ENCODE data around the gene PLA2G4C. TPM values are rescaled to one million over a fixed set of nuclear protein-coding genes. Genes with fewer than 3 reads are reported as not detected.

PLA2G4C gene
- total RNA-seq, 4 donors from 2014 or later, result 3.8 to 15.6 (median 9.7) TPM

DNA sequence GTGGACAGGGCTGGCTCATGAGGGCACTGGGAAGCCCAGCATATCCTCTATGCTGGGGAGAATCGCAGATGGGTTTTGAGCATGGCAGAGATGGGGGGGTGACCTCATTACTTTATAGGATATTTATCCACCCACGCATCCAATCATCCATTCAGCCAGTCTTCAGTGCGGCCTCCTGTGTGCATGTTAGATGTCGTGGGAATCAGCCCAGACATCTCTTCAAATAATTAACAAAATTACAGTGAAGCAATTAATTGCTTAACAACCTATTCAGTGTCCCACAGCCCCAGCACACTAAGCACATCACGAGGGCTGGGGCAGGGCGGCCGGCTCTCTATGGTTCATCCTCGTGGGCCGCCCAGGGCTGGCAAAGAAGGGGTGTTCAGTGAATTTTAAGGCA is 38.0 kb upstream of the PLA2G4C start:
- no peak for ATAC-seq
- Histone ChIP-seq H3K36me3 (peaks cover 0 to 35% of the 10 kb centered on the region in 2 donors), H3K27me3 (no peaks in the 10 kb centered on the region), H3K4me1 (peaks cover 0 to 20% (median 0%) of the 10 kb centered on the region in 3 donors), H3K9me3 (no peaks in the 10 kb centered on the region), H3K4me3 (no peak overlapping the region), H3K27ac (peak overlapping the region in 1 of 4 donors; percentile 64)
- no peak for TF ChIP-seq POLR2AphosphoS5 (IDR thresholded peaks at IDR 0.05)
- no peak for TF ChIP-seq POLR2A (IDR thresholded peaks at IDR 0.05)
- TF ChIP-seq, protein P1, sequence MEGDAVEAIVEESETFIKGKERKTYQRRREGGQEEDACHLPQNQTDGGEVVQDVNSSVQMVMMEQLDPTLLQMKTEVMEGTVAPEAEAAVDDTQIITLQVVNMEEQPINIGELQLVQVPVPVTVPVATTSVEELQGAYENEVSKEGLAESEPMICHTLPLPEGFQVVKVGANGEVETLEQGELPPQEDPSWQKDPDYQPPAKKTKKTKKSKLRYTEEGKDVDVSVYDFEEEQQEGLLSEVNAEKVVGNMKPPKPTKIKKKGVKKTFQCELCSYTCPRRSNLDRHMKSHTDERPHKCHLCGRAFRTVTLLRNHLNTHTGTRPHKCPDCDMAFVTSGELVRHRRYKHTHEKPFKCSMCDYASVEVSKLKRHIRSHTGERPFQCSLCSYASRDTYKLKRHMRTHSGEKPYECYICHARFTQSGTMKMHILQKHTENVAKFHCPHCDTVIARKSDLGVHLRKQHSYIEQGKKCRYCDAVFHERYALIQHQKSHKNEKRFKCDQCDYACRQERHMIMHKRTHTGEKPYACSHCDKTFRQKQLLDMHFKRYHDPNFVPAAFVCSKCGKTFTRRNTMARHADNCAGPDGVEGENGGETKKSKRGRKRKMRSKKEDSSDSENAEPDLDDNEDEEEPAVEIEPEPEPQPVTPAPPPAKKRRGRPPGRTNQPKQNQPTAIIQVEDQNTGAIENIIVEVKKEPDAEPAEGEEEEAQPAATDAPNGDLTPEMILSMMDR (IDR thresholded peaks at IDR 0.05), result no peak
- no peak for TF ChIP-seq EP300 (IDR thresholded peaks at IDR 0.05)
- WGBS, 2 donors (ENCODE audit: low coverage in 1 of 2), result 71% methylated on average over 1 of the region's 9 CpGs; no CpG with 5 or more reads in 1 of the 2 donors

DNA sequence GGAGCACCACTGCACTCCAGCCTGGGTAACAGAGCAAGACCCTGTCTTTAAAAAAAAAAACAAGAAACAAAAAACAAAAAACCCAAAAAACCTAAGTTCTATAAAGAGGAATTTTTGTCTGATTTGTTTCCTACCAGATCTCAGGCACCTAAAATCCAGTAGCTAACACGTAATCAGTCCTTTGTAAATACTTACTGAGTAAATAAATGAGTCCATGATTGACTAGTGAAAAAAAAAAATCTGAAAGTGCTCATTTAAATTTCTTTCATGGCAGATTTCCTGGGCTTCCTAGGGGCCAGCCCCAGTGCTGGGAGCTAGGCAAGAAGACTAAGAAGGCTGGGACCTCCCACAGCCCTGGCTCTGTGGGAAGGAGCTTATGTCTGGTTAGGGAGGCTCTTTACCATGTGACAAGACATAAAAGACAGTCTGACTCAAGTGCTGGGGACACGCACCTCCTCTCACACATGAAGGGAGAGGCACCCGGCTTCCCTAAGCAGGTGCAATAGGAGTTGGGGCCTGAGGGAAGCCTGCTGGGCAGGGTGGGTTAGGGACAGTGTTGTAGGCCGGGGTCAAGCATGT is 37.1 kb upstream of the PLA2G4C start:
- peaks cover 0 to 44% of the 10 kb centered on the region in 2 donors for H3K36me3 ChIP-seq

DNA sequence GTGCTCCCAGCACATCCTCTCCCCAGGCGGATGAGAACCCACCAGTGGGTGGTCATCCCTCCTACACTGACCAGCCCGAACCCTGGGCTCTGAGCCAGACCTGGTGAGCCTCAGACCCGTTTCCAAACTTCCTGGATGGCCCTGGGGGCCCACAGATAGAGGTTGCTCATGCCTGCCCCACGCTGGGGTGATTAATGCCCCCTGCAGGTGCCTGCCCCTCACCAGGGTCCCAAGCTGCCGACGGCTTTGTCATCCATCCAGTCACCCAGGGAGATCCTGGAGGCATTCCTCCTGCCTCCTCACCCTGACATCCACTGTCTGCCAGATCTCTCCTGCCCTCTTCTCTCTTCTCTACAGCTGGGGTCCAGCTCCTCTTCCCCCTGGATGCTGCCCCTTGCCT is 28.4 kb upstream of the PLA2G4C start:
- TF ChIP-seq POLR2AphosphoS5 (IDR thresholded peaks at IDR 0.05) (no peak), EP300 (IDR thresholded peaks at IDR 0.05) (no peak), POLR2A (IDR thresholded peaks at IDR 0.05) (no peak)
- TF ChIP-seq, protein P1 (IDR thresholded peaks at IDR 0.05), result no peak
- Histone ChIP-seq H3K4me1 (no peaks in the 10 kb centered on the region), H3K36me3 (peaks cover 0 to 29% of the 10 kb centered on the region in 2 donors), H3K4me3 (no peak overlapping the region), H3K27me3 (no peaks in the 10 kb centered on the region), H3K9me3 (no peaks in the 10 kb centered on the region), H3K27ac (no peak overlapping the region)
- 93% methylated on average over 3 of the region's 6 CpGs; no CpG with 5 or more reads in 1 of the 2 donors for WGBS, 2 donors (ENCODE audit: low coverage in 1 of 2)
- ATAC-seq, result no peak

More for the DNA sequence above, 37.1 kb upstream of the PLA2G4C start:
- H3K27ac ChIP-seq, result no peak overlapping the region
- H3K9me3 ChIP-seq, result no peaks in the 10 kb centered on the region
- H3K4me1 ChIP-seq, result peaks cover 0 to 20% (median 0%) of the 10 kb centered on the region in 3 donors
- no peak for ATAC-seq
- no peaks in the 10 kb centered on the region for H3K27me3 ChIP-seq
- 69 to 100% methylated on average over 1 to 3 of the region's 4 CpGs for WGBS, 2 donors (ENCODE audit: low coverage in 1 of 2)
- no peak for TF ChIP-seq EP300 (IDR thresholded peaks at IDR 0.05)
- no peak for TF ChIP-seq POLR2AphosphoS5 (IDR thresholded peaks at IDR 0.05)
- TF ChIP-seq, protein P1 (IDR thresholded peaks at IDR 0.05), result no peak
- TF ChIP-seq POLR2A (IDR thresholded peaks at IDR 0.05), result no peak
- H3K4me3 ChIP-seq, result no peak overlapping the region

DNA sequence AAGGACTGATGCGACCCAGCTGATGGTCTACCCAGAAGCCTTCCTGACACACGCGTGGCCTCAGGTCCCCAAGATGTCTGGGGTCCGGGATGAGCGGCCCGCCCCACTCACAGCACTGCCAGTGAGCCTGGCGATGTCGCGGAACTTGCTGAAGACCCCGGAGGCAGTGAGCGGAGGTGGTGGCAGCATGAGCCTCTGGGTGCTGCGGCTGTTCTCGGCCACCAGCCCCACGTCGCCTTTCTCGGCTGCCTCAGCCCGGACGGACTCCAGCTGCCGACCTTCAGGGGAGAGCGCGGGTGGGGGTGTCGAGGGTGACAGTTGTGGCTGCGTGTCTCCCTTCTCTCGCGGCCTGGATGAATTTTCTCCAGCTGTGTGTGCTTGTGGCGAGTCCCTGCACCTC is 26.8 kb upstream of the PLA2G4C start:
- Histone ChIP-seq H3K4me3 (no peak overlapping the region), H3K27me3 (no peaks in the 10 kb centered on the region), H3K4me1 (no peaks in the 10 kb centered on the region), H3K9me3 (no peaks in the 10 kb centered on the region), H3K27ac (no peak overlapping the region), H3K36me3 (peaks cover 0 to 17% of the 10 kb centered on the region in 2 donors)
- TF ChIP-seq POLR2A (IDR thresholded peaks at IDR 0.05) (no peak), POLR2AphosphoS5 (IDR thresholded peaks at IDR 0.05) (no peak), EP300 (IDR thresholded peaks at IDR 0.05) (no peak)
- TF ChIP-seq, protein P1 (IDR thresholded peaks at IDR 0.05), result no peak
- no peak for ATAC-seq
- WGBS, 2 donors (ENCODE audit: low coverage in 1 of 2), result 100% methylated on average over 2 of the region's 26 CpGs; no CpG with 5 or more reads in 1 of the 2 donors

DNA sequence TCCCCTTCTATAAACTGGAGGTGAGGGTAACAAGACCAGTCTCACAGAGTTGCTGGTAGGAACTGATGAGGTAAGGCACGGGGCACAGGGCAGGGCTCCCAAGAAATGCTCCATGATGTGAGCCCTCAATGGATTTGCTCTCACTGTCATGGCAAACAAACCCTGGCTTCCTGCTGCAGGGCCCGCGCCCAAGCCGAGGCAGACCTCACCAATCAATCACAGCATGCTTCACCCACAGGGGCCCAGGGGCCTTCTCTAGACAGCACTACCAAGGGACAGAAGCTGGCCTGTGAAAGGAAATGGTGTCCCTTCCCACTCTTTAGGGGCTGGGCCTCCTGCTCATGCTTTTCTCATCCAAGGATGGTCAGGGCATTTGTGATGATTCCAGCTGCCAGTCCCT is 25.9 kb upstream of the PLA2G4C start:
- WGBS, 2 donors (ENCODE audit: low coverage in 1 of 2), result 100% methylated on average over 1 of the region's 4 CpGs; no CpG with 5 or more reads in 1 of the 2 donors
- Histone ChIP-seq H3K9me3 (no peaks in the 10 kb centered on the region), H3K36me3 (peaks cover 0 to 22% of the 10 kb centered on the region in 2 donors), H3K4me3 (no peak overlapping the region), H3K4me1 (no peaks in the 10 kb centered on the region), H3K27ac (no peak overlapping the region), H3K27me3 (no peaks in the 10 kb centered on the region)
- TF ChIP-seq POLR2AphosphoS5 (IDR thresholded peaks at IDR 0.05), result no peak
- TF ChIP-seq, protein P1 (IDR thresholded peaks at IDR 0.05), result no peak
- TF ChIP-seq EP300 (IDR thresholded peaks at IDR 0.05), result no peak
- TF ChIP-seq POLR2A (IDR thresholded peaks at IDR 0.05), result no peak
- ATAC-seq, result no peak

Data from gastroesophageal sphincter (tissue), 4 donors.